ENCODE results near the gene HMSD. TPM values are rescaled to one million over a fixed set of nuclear protein-coding genes. Genes with fewer than 3 reads are reported as not detected.

HMSD gene, protein sequence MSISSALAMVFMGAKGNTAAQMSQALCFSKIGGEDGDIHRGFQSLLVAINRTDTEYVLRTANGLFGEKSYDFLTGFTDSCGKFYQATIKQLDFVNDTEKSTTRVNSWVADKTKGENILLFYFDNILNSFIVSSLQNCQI
- not detected in 2 replicates for total RNA-seq (2022)
- percentile 8 among the genes with signal in this experiment for Bru-seq, nascent RNA
- BruChase-seq, experiment 1, labeled RNA remaining after a 6-hour chase, result not detected
- BruChase-seq, experiment 2, labeled RNA remaining after a 2-hour chase, result not detected
- long read RNA-seq, result 0 reads

DNA sequence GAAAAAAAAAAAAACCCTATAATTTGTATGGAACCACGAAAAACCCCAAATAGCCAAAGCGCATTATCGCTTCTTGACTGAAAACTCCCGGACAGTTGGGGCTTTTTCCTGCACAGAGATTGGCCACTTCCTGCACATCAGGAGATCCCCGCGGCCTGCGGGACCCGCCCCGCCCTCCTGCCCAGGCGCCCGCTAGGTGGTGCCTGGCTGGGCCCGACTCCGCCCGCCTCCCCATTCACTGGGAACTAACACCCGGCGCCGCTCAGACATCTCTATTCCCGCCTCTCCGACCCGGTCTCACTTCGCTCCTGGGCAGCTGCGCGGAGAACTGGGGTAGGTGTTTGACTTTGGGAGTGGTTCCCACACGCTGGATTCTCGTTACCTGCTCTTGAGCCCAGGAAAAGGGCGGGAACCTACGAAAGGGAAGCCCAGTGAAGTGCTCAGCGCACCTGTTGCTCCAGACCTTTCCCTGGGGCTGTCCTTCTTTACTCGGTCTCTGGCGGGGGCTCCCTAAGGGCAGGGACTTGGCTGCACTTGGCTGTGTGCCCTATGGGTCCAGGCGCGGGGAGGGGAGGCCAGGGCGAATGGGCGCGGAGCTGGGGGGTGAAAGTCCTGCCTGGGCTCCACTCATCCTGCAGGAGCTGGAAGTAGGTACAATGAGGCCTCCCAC is at the start of gene HMSD:
HMSD (plus strand) TSS at position 234 of the 670 bp plus-strand sequence. CDS start 4,155 bp downstream, outside the sequence.
- Mint-ChIP-seq H3K9me3 (ENCODE audit: unreplicated experiment) (peaks cover 2% of the 10 kb centered on the region), H3K4me1 (ENCODE audit: insufficient read depth, unreplicated experiment) (peaks cover 5% of the 10 kb centered on the region), H3K4me3 (ENCODE audit: unreplicated experiment) (no peak within 1 kb of the TSS), H3K36me3 (ENCODE audit: insufficient read depth, unreplicated experiment) (no peaks in the 10 kb centered on the region), H3K27me3 (ENCODE audit: insufficient read depth, unreplicated experiment) (no peaks in the 10 kb centered on the region), H3K27ac (ENCODE audit: low read depth, unreplicated experiment) (no peak within 1 kb of the TSS)
- POLR2A ChIA-PET, result no interaction called here
- no peak for DNase-seq (ENCODE audit: unreplicated experiment)
- TF ChIP-seq, protein P1, sequence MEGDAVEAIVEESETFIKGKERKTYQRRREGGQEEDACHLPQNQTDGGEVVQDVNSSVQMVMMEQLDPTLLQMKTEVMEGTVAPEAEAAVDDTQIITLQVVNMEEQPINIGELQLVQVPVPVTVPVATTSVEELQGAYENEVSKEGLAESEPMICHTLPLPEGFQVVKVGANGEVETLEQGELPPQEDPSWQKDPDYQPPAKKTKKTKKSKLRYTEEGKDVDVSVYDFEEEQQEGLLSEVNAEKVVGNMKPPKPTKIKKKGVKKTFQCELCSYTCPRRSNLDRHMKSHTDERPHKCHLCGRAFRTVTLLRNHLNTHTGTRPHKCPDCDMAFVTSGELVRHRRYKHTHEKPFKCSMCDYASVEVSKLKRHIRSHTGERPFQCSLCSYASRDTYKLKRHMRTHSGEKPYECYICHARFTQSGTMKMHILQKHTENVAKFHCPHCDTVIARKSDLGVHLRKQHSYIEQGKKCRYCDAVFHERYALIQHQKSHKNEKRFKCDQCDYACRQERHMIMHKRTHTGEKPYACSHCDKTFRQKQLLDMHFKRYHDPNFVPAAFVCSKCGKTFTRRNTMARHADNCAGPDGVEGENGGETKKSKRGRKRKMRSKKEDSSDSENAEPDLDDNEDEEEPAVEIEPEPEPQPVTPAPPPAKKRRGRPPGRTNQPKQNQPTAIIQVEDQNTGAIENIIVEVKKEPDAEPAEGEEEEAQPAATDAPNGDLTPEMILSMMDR (IDR thresholded peaks at IDR 0.05; ENCODE audit: unreplicated experiment), result no peak
- no TSS peak for BruUV-seq (replicated peaks)
- CTCF ChIA-PET, result interaction anchor here (0.6 kb wide), 1 partner anchor 1075 kb away, joined by 3 read pairs; no protein-coding TSS in a partner anchor
- intact Hi-C loops (cut with micrococcal nuclease), result no loop called here

GRCh38 chr18:63903851-63904570 is 45.1 kb upstream of the HMSD start:
- DNase-seq (ENCODE audit: unreplicated experiment), result no peak
- POLR2A ChIA-PET, result no interaction called here
- CTCF ChIA-PET, result interaction anchor here (0.5 to 2.8 kb wide), 3 partner anchors 32 to 323 kb away, joined by 4 to 14 read pairs (median 4); no protein-coding TSS in a partner anchor
- no TSS peak for BruUV-seq (replicated peaks)
- Mint-ChIP-seq H3K9me3 (ENCODE audit: unreplicated experiment) (no peaks in the 10 kb centered on the region), H3K4me1 (ENCODE audit: insufficient read depth, unreplicated experiment) (no peaks in the 10 kb centered on the region), H3K27ac (ENCODE audit: low read depth, unreplicated experiment) (no peak overlapping the region), H3K4me3 (ENCODE audit: unreplicated experiment) (no peak overlapping the region), H3K36me3 (ENCODE audit: insufficient read depth, unreplicated experiment) (no peaks in the 10 kb centered on the region), H3K27me3 (ENCODE audit: insufficient read depth, unreplicated experiment) (no peaks in the 10 kb centered on the region)
- TF ChIP-seq, protein P1 (IDR thresholded peaks at IDR 0.05; ENCODE audit: unreplicated experiment), result no peak
- intact Hi-C loops (cut with micrococcal nuclease), result no loop called here

DNA sequence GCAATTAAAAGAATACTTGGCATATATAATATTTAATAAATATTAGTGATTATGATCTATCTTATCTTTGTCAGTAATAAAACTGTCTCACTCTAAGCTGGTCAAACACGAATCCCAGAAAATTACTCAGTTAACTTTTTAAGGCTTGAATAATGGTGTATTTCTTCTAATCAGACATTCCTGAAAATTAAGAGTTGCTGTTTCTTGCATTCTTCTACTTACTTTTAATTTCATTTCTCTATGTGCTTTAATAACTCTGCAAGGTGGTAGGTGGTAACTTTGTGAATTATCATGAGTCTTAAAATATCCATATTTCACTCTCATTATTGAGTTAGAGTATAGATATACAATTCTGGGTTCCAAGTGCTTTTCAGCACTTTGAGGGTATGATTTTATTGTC is 44.4 kb upstream of the HMSD start:
- intact Hi-C loops (cut with micrococcal nuclease), result no loop called here
- no peaks in the 10 kb centered on the region for H3K4me1 Mint-ChIP-seq (ENCODE audit: insufficient read depth, unreplicated experiment)
- CTCF ChIA-PET, result interaction anchor here (1.5 to 2.8 kb wide), 2 partner anchors 32 to 53 kb away, joined by 4 to 14 read pairs; no protein-coding TSS in a partner anchor
- no peaks in the 10 kb centered on the region for H3K9me3 Mint-ChIP-seq (ENCODE audit: unreplicated experiment)
- BruUV-seq (replicated peaks), result no TSS peak
- no peaks in the 10 kb centered on the region for H3K27me3 Mint-ChIP-seq (ENCODE audit: insufficient read depth, unreplicated experiment)
- TF ChIP-seq, protein P1 (IDR thresholded peaks at IDR 0.05; ENCODE audit: unreplicated experiment), result no peak
- no peak overlapping the region for H3K27ac Mint-ChIP-seq (ENCODE audit: low read depth, unreplicated experiment)
- POLR2A ChIA-PET, result no interaction called here
- H3K4me3 Mint-ChIP-seq (ENCODE audit: unreplicated experiment), result no peak overlapping the region
- no peak for DNase-seq (ENCODE audit: unreplicated experiment)
- H3K36me3 Mint-ChIP-seq (ENCODE audit: insufficient read depth, unreplicated experiment), result no peaks in the 10 kb centered on the region

DNA sequence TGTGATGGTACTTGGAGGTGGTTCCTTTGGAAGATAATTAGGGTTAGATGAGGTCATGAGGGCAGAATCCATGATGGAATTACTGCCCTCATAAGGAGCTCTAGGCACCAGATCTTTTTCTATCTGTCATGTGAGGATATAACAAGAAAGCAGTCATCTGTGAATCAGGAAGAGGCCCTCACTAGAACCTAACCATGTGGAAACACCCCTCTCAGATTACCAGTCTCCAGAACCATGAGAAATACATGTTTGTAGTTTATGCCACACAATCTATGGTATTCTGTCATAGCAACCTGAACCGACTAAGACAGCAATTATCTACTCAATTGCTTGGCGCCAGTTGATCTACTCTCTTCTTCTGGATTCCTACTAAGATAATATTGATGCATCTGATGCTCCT is 43.7 kb upstream of the HMSD start:
- no peaks in the 10 kb centered on the region for H3K27me3 Mint-ChIP-seq (ENCODE audit: insufficient read depth, unreplicated experiment)
- no peaks in the 10 kb centered on the region for H3K9me3 Mint-ChIP-seq (ENCODE audit: unreplicated experiment)
- ChIA-PET POLR2A (interaction anchor here (0.6 kb wide), 1 partner anchor 24 kb away, joined by 3 read pairs; no protein-coding TSS in a partner anchor), CTCF (interaction anchor here (2.8 kb wide), 1 partner anchor 31 kb away, joined by 14 read pairs; no protein-coding TSS in a partner anchor)
- no peak for DNase-seq (ENCODE audit: unreplicated experiment)
- no peaks in the 10 kb centered on the region for H3K4me1 Mint-ChIP-seq (ENCODE audit: insufficient read depth, unreplicated experiment)
- TF ChIP-seq, protein P1 (IDR thresholded peaks at IDR 0.05; ENCODE audit: unreplicated experiment), result no peak
- H3K36me3 Mint-ChIP-seq (ENCODE audit: insufficient read depth, unreplicated experiment), result no peaks in the 10 kb centered on the region
- H3K27ac Mint-ChIP-seq (ENCODE audit: low read depth, unreplicated experiment), result no peak overlapping the region
- no TSS peak for BruUV-seq (replicated peaks)
- intact Hi-C loops (cut with micrococcal nuclease), result no loop called here
- H3K4me3 Mint-ChIP-seq (ENCODE audit: unreplicated experiment), result no peak overlapping the region

Data from MCF 10A (cell line).